Small intestine (tissue), 16 donors: ENCODE measurements around the gene WDR26. TPM values are rescaled to one million over a fixed set of nuclear protein-coding genes. Genes with fewer than 3 reads are reported as not detected.
"Not testable (repeated sequence)": the region's sequence is repeated elsewhere in the genome, so short reads cannot be mapped to it uniquely, and the experiment has no call there.

Source experiments
- DNase-seq, 2 donors: peaks; one replicate each; pipeline versions ENCODE4 v3.0.0 to v3.0.0-alpha.2; 2013
- FAIRE-seq: peaks from 2 replicates; lab custom pipeline; 2012; peaks lifted over from hg19 to GRCh38; lab: Jason Lieb, UNC
- H3K27ac ChIP-seq, 3 donors: one replicate each; pipeline ENCODE4 v1.5.1; 2013; ENCODE audit warnings: low read length in 2 of 3, mild to moderate bottlenecking in 2 of 3, control low read depth in 1 of 3, inconsistent platforms in 1 of 3, low read depth in 1 of 3, moderate library complexity in 1 of 3
- H3K27me3 ChIP-seq, 3 donors: one replicate each; pipeline ENCODE4 v1.6.1; 2013; ENCODE audit warnings: low read length in 3 of 3, inconsistent platforms in 1 of 3; ENCODE audit not compliant: control insufficient read depth in 3 of 3, insufficient read depth in 3 of 3
- H3K36me3 ChIP-seq, 3 donors: one replicate each; pipeline ENCODE4 v1.6.1; 2013; ENCODE audit warnings: low read length in 3 of 3, inconsistent platforms in 1 of 3, low read depth in 1 of 3, mild to moderate bottlenecking in 1 of 3, moderate library complexity in 1 of 3; ENCODE audit not compliant: control insufficient read depth in 3 of 3, insufficient read depth in 2 of 3
- H3K4me1 ChIP-seq, 3 donors: one replicate each; pipeline ENCODE4 v1.6.1; 2013; ENCODE audit warnings: low read length in 2 of 3, inconsistent platforms in 1 of 3, low read depth in 1 of 3, mild to moderate bottlenecking in 1 of 3, moderate library complexity in 1 of 3; ENCODE audit not compliant: control insufficient read depth in 3 of 3, insufficient read depth in 2 of 3
- H3K4me3 ChIP-seq, 3 donors: one replicate each; pipeline ENCODE4 v1.5.1; 2013; ENCODE audit warnings: low read length in 3 of 3, control low read depth in 1 of 3, inconsistent platforms in 1 of 3, low read depth in 1 of 3, mild to moderate bottlenecking in 1 of 3, moderate library complexity in 1 of 3
- H3K9me3 ChIP-seq, 2 donors: one replicate each; pipeline ENCODE4 v1.6.1; 2013; ENCODE audit warnings: low read depth in 1 of 2, low read length in 1 of 2; ENCODE audit not compliant: control insufficient read depth in 2 of 2, insufficient read depth in 1 of 2
- WGBS, 3 donors: extraction: QIAGEN DNeasy Blood & Tissue Kit; methylation state at CpG; one replicate each; pipeline ENCODE4 v1.1.7; 2013; 5-methylcytosine and 5-hydroxymethylcytosine counted together
- long read RNA-seq, 10 donors: transcript quantifications; one replicate each; lab custom pipeline, GENCODE V29; 2026
- polyA plus RNA-seq, 4 donors: library from polyadenylated mRNA; stranded (reverse) in 3 of 4; unstranded in 1 of 4; fragments of 200-250 nt in 3 of 4; fragments of 120-200 nt in 1 of 4; gene quantifications; one replicate each; pipeline versions ENCODE4 v1.2.1 to v1.2.3, GENCODE V29; 2013
- donor health status: healthy with polysubstance abuse.
- donor health status: control.
- donor health status: control.
- donor health status: Bipolar disorder and iron deficiency.
- donor health status: healthy.

WDR26 gene
- polyA plus RNA-seq, result 10 to 100 TPM; 15.9 to 66.1 (median 19.1) TPM
- long read RNA-seq, donor 1, result 0 reads
- long read RNA-seq, donor 2, result 0 reads
- long read RNA-seq, donor 3, partial matches to known transcripts, result 0 of 1 reads
- long read RNA-seq, donor 3, other reads (novel, unspliced or antisense), result 0 of 1 reads
- long read RNA-seq, donor 4, result 0 reads
- long read RNA-seq, donor 5, result 0 reads
- long read RNA-seq, donor 6, full-length matches to known transcripts, result 1 of 1 reads
- long read RNA-seq, donor 6, partial matches to known transcripts, result 0 of 1 reads
- long read RNA-seq, donor 6, other reads (novel, unspliced or antisense), result 0 of 1 reads
- long read RNA-seq, donor 7, result 0 reads
- long read RNA-seq, donor 8, result 0 reads
- long read RNA-seq, donor 9, result 0 reads
- long read RNA-seq, donor 10, result 0 reads

- peaks cover 2 to 22% (median 9%) of the 10 kb centered on the region in 3 donors for H3K4me1 ChIP-seq
- no peaks in the 10 kb centered on the region for H3K9me3 ChIP-seq
- no peaks in the 10 kb centered on the region for H3K36me3 ChIP-seq
- DNase-seq (peak; percentile 89 to 92), FAIRE-seq (no peak)
- H3K27ac ChIP-seq, result peak within 1 kb of the TSS; percentile 87 to 98 (median 87)
- WGBS, 3 donors, result 0 to 2% (median 0%) methylated on average over 31 to 46 of the region's 46 CpGs
- H3K27me3 ChIP-seq, result no peaks in the 10 kb centered on the region
- H3K4me3 ChIP-seq, result peak within 1 kb of the TSS; percentile 74 to 99 (median 75)
These were observed at the start of gene WDR26 for GRCh38 chr1:224434691-224435317. Gene WDR26 (minus strand): TSS chr1:224434797.

DNA sequence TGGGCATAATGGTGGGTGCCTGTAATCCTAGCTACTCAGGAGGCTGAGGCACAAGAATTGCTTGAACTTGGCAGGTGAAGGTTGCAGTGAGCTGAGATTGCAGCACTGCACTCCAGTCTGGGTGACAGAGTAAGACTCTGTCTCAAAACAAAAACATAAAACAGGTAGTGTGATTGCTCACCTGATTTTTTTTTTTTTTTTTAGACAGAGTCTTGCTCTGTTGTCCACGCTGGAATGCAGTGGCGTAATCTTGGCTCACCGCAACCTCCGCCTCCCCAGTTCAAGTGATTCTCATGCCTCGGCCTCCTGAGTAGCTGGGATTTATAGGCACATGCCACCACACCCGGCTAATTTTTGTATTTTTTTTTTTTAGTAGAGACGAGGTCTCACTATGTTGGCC lies 48.6 kb upstream of the WDR26 start:
- not testable (repeated sequence) for H3K36me3 ChIP-seq, H3K9me3 ChIP-seq, H3K27me3 ChIP-seq, H3K4me3 ChIP-seq, H3K4me1 ChIP-seq, H3K27ac ChIP-seq, FAIRE-seq, DNase-seq
- WGBS, 3 donors, result 93 to 97% (median 95%) methylated on average over 7 of the region's 7 CpGs

DNA sequence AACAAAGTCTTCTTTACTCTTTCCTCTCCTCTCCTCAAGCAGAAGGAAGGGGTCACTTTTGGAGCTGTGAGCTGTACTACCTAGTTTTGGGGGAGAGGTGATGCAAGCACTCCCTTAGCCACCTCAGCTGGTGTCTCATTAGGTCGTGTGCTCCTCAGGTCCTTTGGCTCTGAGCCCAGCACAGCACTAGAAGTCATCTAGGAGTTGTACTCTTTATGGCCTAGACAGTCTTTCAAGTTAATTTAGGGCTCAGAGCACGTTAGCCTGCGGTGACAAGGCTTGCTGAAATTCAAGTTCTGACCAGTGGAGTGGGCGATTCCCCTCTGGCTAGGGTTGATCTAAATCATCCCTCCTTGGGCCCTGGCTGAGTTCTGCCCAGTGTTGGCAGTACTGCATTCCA lies 48.0 kb upstream of the WDR26 start:
- 32 to 56% (median 44%) methylated on average over 4 of the region's 4 CpGs for WGBS, 3 donors
- FAIRE-seq, result no peak

DNA sequence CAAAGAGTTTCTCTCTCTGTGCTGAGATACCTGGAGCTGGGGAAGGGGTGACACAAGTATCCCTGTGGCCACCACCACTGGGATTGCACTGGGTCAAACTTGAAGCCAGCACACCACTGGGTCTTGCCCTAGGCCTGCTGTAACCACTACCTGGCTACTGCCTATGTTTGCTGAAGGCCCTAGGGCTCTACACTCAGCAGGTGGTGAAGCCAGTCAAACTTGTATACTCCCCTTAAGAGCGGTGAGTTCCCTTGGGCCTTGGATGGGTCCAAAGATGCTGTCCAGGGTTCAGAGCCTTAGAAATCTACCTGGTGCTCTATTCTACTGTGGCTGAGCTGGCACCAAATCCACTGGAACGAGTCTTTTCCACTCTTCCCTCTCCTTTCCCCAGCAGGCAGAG lies 47.0 kb upstream of the WDR26 start:
- Histone ChIP-seq H3K36me3 (no peaks in the 10 kb centered on the region), H3K27ac (no peak overlapping the region), H3K4me3 (no peak overlapping the region), H3K9me3 (peaks cover 0 to 10% of the 10 kb centered on the region in 2 donors), H3K4me1 (no peaks in the 10 kb centered on the region), H3K27me3 (no peaks in the 10 kb centered on the region)
- WGBS, 3 donors, result 85 to 89% (median 88%) methylated on average over 2 of the region's 2 CpGs
- DNase-seq (no peak), FAIRE-seq (no peak)

More for the DNA sequence above, 48.0 kb upstream of the WDR26 start:
- Histone ChIP-seq H3K27ac (no peak overlapping the region), H3K9me3 (peaks cover 0 to 5% of the 10 kb centered on the region in 2 donors), H3K36me3 (no peaks in the 10 kb centered on the region), H3K4me1 (no peaks in the 10 kb centered on the region), H3K4me3 (no peak overlapping the region), H3K27me3 (no peaks in the 10 kb centered on the region)
- no peak for DNase-seq

- not testable (repeated sequence) for H3K4me3 ChIP-seq, H3K27me3 ChIP-seq, H3K27ac ChIP-seq, DNase-seq, H3K4me1 ChIP-seq, H3K36me3 ChIP-seq, FAIRE-seq
- peaks cover 0 to 10% of the 10 kb centered on the region in 2 donors for H3K9me3 ChIP-seq
- WGBS, 3 donors, result 90 to 96% (median 96%) methylated on average over 4 of the region's 4 CpGs
These were observed 46.4 kb upstream of the WDR26 start for GRCh38 chr1:224480888-224481459.

- not testable (repeated sequence) for H3K27ac ChIP-seq, H3K27me3 ChIP-seq, H3K4me3 ChIP-seq, FAIRE-seq, H3K36me3 ChIP-seq, H3K4me1 ChIP-seq, DNase-seq
- peaks cover 0 to 10% of the 10 kb centered on the region in 2 donors for H3K9me3 ChIP-seq
- WGBS, 3 donors, result 94 to 98% (median 95%) methylated on average over 3 of the region's 3 CpGs
These were observed 45.6 kb upstream of the WDR26 start for GRCh38 chr1:224480200-224480599.

DNA sequence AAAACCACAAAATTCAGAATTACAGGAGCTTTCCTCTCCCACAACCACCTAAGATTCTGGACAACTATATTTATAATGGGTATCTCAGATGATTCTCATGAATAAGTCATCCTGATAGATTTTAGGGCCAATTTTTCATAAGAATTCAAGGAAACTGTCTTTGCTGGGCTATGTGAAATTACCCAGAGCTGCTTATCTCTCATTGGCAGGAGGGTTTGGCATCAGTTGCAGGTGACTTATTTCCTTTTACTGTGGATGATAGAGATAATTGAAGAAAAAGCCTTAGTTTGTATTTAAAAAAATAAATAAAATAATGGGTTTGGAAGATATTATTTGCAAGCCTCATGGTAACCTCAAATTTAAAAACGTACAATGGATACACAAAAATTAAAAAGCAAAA lies 38.2 kb upstream of the WDR26 start:
- Histone ChIP-seq H3K4me3 (no peak overlapping the region), H3K27me3 (no peaks in the 10 kb centered on the region), H3K9me3 (peaks cover 0 to 9% of the 10 kb centered on the region in 2 donors), H3K4me1 (no peaks in the 10 kb centered on the region), H3K27ac (no peak overlapping the region), H3K36me3 (no peaks in the 10 kb centered on the region)
- 89 to 97% (median 94%) methylated on average over 1 of the region's 1 CpG for WGBS, 3 donors
- FAIRE-seq, result no peak
- no peak for DNase-seq

GRCh38 chr1:224466154-224466553 lies 31.6 kb upstream of the WDR26 start:
- Histone ChIP-seq H3K27me3 (no peaks in the 10 kb centered on the region), H3K4me3 (no peak overlapping the region), H3K9me3 (peaks cover 0 to 7% of the 10 kb centered on the region in 2 donors), H3K4me1 (no peaks in the 10 kb centered on the region), H3K36me3 (no peaks in the 10 kb centered on the region), H3K27ac (no peak overlapping the region)
- FAIRE-seq (no peak), DNase-seq (no peak)
- 86 to 90% (median 90%) methylated on average over 2 of the region's 2 CpGs for WGBS, 3 donors
